SK-N-SH treated with all-trans-retinoic acid at 6 μM for 48 hours (cell line): ENCODE results near the gene STIMATE.

Experiments used
- ATAC-seq: fragments of 200-7000 bp; cut with Tn5 transposase; 3 replicates; pipeline ENCODE4 v1.9.1; 2020; ENCODE audit warnings: mild to moderate bottlenecking, moderate library complexity
- ARNTL ChIP-seq: fragments of 450-650 bp; formaldehyde crosslinking; IDR thresholded peaks from 2 replicates; pipeline ENCODE4 v1.5.0; 2020; ENCODE audit warnings: low read depth, mild to moderate bottlenecking, moderate library complexity, borderline replicate concordance
- ESRRG ChIP-seq: fragments of 250-450 bp; sonication (Bioruptor Pico); IDR thresholded peaks from 2 replicates; pipeline ENCODE4 v1.6.1; 2021; ENCODE audit warnings: mild to moderate bottlenecking
- GLIS3 ChIP-seq: fragments of 250-450 bp; sonication (Bioruptor Pico); IDR thresholded peaks from 2 replicates; pipeline ENCODE4 v1.5.0; 2020; ENCODE audit warnings: mild to moderate bottlenecking, moderate library complexity
- OSR1 ChIP-seq: fragments of 250-450 bp; sonication (Bioruptor Pico); IDR thresholded peaks from 2 replicates; pipeline ENCODE4 v1.8.0; 2022; ENCODE audit warnings: moderate library complexity, mild to moderate bottlenecking, inconsistent platforms
- PPARA ChIP-seq: fragments of 250-450 bp; sonication (Bioruptor Pico); IDR thresholded peaks from 2 replicates; pipeline ENCODE4 v1.5.0; 2020; ENCODE audit warnings: mild to moderate bottlenecking, borderline replicate concordance
- TCF4 ChIP-seq: fragments of 250-450 bp; sonication (Bioruptor Pico); IDR thresholded peaks from 2 replicates; pipeline ENCODE4 v1.8.0; 2021; ENCODE audit warnings: mild to moderate bottlenecking, moderate library complexity, borderline replicate concordance
- ZC3H10 ChIP-seq: fragments of 250-450 bp; sonication (Bioruptor Pico); IDR thresholded peaks from 2 replicates; pipeline ENCODE4 v1.5.1; 2021; ENCODE audit warnings: mild to moderate bottlenecking, moderate library complexity
- ZFP3 ChIP-seq: fragments of 250-450 bp; sonication (Bioruptor Pico); IDR thresholded peaks from 2 replicates; pipeline ENCODE4 v1.5.0; 2020; ENCODE audit warnings: mild to moderate bottlenecking, moderate library complexity
- ZNF565 ChIP-seq: fragments of 450-650 bp; formaldehyde crosslinking; conservative IDR thresholded peaks from 2 replicates; pipeline ENCODE4 v1.5.0; 2020; ENCODE audit warnings: low read depth, mild to moderate bottlenecking, moderate library complexity
- ZNF70 ChIP-seq: fragments of 450-650 bp; formaldehyde crosslinking; IDR thresholded peaks from 2 replicates; pipeline ENCODE4 v1.5.0; 2020; ENCODE audit warnings: mild to moderate bottlenecking, moderate library complexity
- TF ChIP-seq, protein P1 (sequence below): fragments of 250-450 bp; sonication (Bioruptor Pico); IDR thresholded peaks from 2 replicates; pipeline ENCODE4 v1.8.0; 2021; ENCODE audit warnings: low read depth, mild to moderate bottlenecking, moderate library complexity, borderline replicate concordance
- TF ChIP-seq, protein P2 (sequence below): fragments of 250-450 bp; sonication (Bioruptor Pico); IDR thresholded peaks from 2 replicates; pipeline ENCODE4 v1.8.0; 2020; ENCODE audit warnings: mild to moderate bottlenecking, moderate library complexity, borderline replicate concordance
- TF ChIP-seq, protein P3 (sequence below): fragments of 250-450 bp; sonication (Bioruptor Pico); IDR thresholded peaks from 2 replicates; pipeline ENCODE4 v1.5.1; 2020; ENCODE audit warnings: low read depth, mild to moderate bottlenecking, moderate library complexity
- TF ChIP-seq, protein P4 (sequence below): fragments of 250-450 bp; sonication (Bioruptor Pico); IDR thresholded peaks from 2 replicates; pipeline ENCODE4 v1.5.0; 2020; ENCODE audit warnings: mild to moderate bottlenecking, moderate library complexity

STIMATE gene

DNA sequence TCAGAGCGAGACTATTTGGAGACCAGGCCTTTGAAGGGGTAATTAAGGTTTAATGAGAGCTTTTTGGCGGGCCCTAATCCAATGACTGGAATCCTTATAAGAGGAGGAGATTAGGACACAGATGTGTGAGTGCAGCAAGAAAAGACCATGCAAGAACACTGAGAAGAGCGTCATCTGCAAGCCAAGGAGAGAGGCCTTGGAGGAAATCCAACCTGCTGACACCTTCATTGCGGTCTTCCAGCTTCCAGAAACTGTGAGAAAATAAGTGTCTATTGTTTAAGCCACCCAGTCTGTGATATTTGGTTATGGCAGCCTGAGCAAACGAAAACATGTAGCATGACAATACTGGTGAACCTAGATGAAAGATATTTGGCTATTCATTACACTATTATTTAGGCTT is 39.5 kb downstream of the STIMATE start (continued):
- TF ChIP-seq, protein P1, sequence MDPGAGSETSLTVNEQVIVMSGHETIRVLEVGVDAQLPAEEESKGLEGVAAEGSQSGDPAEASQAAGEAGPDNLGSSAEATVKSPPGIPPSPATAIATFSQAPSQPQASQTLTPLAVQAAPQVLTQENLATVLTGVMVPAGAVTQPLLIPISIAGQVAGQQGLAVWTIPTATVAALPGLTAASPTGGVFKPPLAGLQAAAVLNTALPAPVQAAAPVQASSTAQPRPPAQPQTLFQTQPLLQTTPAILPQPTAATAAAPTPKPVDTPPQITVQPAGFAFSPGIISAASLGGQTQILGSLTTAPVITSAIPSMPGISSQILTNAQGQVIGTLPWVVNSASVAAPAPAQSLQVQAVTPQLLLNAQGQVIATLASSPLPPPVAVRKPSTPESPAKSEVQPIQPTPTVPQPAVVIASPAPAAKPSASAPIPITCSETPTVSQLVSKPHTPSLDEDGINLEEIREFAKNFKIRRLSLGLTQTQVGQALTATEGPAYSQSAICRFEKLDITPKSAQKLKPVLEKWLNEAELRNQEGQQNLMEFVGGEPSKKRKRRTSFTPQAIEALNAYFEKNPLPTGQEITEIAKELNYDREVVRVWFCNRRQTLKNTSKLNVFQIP (CRISPR knock-in tag) = no peak
- TF ChIP-seq OSR1 (CRISPR knock-in tag) (no peak), ARNTL (CRISPR knock-in tag) (no peak)
- TF ChIP-seq, protein P2, sequence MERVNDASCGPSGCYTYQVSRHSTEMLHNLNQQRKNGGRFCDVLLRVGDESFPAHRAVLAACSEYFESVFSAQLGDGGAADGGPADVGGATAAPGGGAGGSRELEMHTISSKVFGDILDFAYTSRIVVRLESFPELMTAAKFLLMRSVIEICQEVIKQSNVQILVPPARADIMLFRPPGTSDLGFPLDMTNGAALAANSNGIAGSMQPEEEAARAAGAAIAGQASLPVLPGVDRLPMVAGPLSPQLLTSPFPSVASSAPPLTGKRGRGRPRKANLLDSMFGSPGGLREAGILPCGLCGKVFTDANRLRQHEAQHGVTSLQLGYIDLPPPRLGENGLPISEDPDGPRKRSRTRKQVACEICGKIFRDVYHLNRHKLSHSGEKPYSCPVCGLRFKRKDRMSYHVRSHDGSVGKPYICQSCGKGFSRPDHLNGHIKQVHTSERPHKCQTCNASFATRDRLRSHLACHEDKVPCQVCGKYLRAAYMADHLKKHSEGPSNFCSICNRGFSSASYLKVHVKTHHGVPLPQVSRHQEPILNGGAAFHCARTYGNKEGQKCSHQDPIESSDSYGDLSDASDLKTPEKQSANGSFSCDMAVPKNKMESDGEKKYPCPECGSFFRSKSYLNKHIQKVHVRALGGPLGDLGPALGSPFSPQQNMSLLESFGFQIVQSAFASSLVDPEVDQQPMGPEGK = no peak

DNA sequence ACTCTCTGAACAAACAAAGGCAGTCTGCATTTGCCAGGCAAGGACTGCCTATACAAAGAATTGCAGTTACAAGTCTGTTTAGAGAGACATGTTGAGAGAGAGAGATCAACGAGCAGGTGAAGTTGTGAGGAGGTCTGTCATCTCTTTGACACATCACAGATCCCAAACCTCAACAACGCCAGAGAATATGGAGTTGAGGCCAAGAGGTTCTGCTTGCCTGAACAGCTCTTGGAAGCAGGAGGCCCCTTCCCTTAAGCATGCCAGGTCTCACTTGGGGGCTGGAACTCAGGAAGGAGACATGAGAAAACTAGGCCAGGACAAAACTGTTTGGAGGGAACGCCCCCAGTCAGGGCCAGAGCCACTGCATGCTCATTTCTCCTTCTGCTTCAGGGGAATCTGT is 40.2 kb downstream of the STIMATE start:
- ATAC-seq = no peak
- TF ChIP-seq ESRRG (CRISPR knock-in tag) = no peak

DNA sequence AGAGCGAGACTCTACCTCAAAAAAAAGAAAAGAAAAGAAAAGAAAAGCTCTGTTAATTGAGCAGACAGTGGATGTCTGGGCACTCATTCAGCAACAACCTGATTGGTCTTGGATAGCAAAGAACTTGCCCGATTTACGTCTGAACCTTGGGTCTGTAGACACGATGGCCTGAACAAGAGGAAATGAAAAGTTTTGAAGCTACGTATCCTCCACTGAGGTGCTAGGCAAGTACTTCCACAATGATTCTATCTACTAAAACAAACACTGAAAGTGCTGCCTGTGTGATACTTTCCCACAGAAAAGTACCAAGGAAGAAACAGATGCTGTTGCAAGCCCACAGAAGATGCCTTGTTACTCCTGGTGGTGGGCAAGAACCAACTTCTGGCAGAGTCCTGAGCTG is 40.7 kb downstream of the STIMATE start:
- no peak for TF ChIP-seq TCF4 (CRISPR knock-in tag)
- ATAC-seq = no peak

DNA sequence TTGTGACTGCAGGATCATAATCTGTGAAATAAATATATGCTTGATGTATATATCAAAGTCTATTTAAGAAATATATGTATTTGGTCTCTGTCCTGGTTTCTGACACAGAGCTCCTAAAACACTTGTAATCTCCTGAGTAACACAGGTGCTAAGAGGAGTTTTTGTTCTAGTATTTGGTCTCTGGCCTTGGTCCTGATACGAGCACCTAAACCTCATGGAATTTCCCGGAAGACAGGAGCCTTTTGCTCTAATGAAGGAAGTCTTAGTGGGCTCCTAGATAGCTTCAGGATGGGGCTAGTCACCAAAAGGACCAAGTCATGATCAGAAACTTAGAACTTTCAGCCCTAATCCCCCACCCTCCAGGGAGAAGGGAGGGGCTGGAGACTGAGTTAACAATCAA is 43.3 kb downstream of the STIMATE start:
- no peak for ATAC-seq
- TF ChIP-seq, protein P1 (CRISPR knock-in tag) = no peak
- TF ChIP-seq ZNF565 (CRISPR knock-in tag) = no peak
- no peak for TF ChIP-seq PPARA (CRISPR knock-in tag)
- no peak for TF ChIP-seq GLIS3

DNA sequence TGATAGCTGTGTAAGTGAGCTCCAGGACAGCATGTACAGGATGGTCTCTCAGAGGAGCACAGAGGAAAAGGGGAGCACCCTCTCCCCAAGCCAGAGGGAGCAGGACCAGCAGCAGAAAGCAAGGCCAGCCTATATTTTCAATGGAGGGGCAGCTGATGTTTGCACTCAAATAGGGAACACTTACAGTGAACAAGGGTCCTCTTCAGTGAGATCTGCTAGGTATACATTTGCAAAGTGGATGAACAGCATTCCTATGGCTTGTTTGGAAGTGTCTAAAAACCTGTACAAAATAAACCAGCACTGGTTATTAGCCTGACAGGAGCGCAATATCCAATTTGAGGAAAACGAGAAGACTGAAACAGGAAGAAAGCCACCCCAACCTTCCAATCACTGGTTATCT is 44.9 kb downstream of the STIMATE start:
- ATAC-seq = no peak
- TF ChIP-seq TCF4 (CRISPR knock-in tag) = no peak

DNA sequence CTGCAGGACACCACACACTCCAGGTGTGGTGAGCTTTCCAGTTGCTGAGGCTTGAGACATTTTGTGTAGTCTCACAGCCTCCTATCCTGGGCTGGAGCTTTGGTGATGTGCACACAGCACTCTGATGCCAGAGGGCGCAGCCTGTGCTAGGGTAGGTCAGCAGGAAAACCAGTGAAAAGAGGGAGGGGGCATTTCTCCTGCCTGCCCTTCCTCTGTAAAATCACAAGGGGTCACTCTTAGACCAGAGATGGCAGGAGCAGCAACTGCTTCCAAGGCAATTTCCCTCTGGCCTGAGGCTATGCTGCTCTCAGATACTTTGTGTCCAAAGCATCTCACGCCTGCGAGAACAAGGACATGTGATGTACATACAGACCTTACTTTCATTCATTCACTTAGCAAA is 46.0 kb downstream of the STIMATE start:
- TF ChIP-seq ZFP3 (CRISPR knock-in tag) (no peak), TCF4 (CRISPR knock-in tag) (no peak), GLIS3 (no peak), ZC3H10 (CRISPR knock-in tag) (no peak), PPARA (CRISPR knock-in tag) (no peak), ZNF70 (CRISPR knock-in tag) (no peak)
- TF ChIP-seq, protein P3, sequence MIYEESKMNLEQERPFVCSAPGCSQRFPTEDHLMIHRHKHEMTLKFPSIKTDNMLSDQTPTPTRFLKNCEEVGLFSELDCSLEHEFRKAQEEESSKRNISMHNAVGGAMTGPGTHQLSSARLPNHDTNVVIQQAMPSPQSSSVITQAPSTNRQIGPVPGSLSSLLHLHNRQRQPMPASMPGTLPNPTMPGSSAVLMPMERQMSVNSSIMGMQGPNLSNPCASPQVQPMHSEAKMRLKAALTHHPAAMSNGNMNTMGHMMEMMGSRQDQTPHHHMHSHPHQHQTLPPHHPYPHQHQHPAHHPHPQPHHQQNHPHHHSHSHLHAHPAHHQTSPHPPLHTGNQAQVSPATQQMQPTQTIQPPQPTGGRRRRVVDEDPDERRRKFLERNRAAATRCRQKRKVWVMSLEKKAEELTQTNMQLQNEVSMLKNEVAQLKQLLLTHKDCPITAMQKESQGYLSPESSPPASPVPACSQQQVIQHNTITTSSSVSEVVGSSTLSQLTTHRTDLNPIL (CRISPR knock-in tag) = no peak
- TF ChIP-seq, protein P2 = no peak
- TF ChIP-seq, protein P4, sequence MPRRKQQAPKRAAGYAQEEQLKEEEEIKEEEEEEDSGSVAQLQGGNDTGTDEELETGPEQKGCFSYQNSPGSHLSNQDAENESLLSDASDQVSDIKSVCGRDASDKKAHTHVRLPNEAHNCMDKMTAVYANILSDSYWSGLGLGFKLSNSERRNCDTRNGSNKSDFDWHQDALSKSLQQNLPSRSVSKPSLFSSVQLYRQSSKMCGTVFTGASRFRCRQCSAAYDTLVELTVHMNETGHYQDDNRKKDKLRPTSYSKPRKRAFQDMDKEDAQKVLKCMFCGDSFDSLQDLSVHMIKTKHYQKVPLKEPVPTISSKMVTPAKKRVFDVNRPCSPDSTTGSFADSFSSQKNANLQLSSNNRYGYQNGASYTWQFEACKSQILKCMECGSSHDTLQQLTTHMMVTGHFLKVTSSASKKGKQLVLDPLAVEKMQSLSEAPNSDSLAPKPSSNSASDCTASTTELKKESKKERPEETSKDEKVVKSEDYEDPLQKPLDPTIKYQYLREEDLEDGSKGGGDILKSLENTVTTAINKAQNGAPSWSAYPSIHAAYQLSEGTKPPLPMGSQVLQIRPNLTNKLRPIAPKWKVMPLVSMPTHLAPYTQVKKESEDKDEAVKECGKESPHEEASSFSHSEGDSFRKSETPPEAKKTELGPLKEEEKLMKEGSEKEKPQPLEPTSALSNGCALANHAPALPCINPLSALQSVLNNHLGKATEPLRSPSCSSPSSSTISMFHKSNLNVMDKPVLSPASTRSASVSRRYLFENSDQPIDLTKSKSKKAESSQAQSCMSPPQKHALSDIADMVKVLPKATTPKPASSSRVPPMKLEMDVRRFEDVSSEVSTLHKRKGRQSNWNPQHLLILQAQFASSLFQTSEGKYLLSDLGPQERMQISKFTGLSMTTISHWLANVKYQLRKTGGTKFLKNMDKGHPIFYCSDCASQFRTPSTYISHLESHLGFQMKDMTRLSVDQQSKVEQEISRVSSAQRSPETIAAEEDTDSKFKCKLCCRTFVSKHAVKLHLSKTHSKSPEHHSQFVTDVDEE (CRISPR knock-in tag) = no peak
- peak; percentile 82 for ATAC-seq
